Measurements from ENCODE around the gene PANX1. TPM values are rescaled to one million over a fixed set of nuclear protein-coding genes. Genes with fewer than 3 reads are reported as not detected.

PANX1 gene
- 59.3 TPM for total RNA-seq (2021; ENCODE audit: unreplicated experiment)
- 29.5 TPM for polyA plus RNA-seq (2012; ENCODE audit: insufficient read length)
- percentile 90 among the genes with signal in this experiment for Bru-seq, nascent RNA
- percentile 81 among the genes with signal in this experiment for BruChase-seq, experiment 1, labeled RNA remaining after a 2-hour chase
- BruChase-seq, experiment 2, labeled RNA remaining after a 6-hour chase, result percentile 88 among the genes with signal in this experiment
- long read RNA-seq, transcript PANX1-201 (5 exons, 2,769 nt), result major isoform, 79 of 105 reads
- long read RNA-seq, partial matches to known transcripts, result 9 of 105 reads
- long read RNA-seq, other reads (novel, unspliced or antisense), result 17 of 105 reads

GRCh38 chr11:94128746-94129511 is at the start of gene PANX1:
Gene PANX1, plus strand, starts transcription at chr11:94128841. Its CDS starts 472 bp downstream, at chr11:94129313.
- ChIA-PET CTCF (interaction anchor here (1.0 kb wide), 1 partner anchor 234 kb away, joined by 3 read pairs; no protein-coding TSS in a partner anchor), POLR2A (interaction anchor here (0.5 to 1.0 kb wide), 7 partner anchors 13 to 1050 kb away, joined by 3 to 5 read pairs (median 3); no protein-coding TSS in a partner anchor)
- H3K4me3 ChIP-seq (ENCODE audit: low read depth in 2 of 2, low read length in 2 of 2), result peak within 1 kb of the TSS; percentile 77 to 83
- BruUV-seq (replicated peaks), result no TSS peak
- DNase-seq (ENCODE audit: low read depth, low spot score), result no peak
- H3K36me3 ChIP-seq (ENCODE audit: control insufficient read depth, insufficient read depth, low read length), result no peaks in the 10 kb centered on the region
- no peaks in the 10 kb centered on the region for H3K9me3 ChIP-seq (ENCODE audit: control insufficient read depth, insufficient read depth, low read depth, low read length)
- peak; percentile 90 for ATAC-seq
- H3K4me1 ChIP-seq (ENCODE audit: control insufficient read depth, insufficient read depth, low read length), result peaks cover 44% of the 10 kb centered on the region
- intact Hi-C loops (cut with micrococcal nuclease; ENCODE audit: unreplicated experiment) (no loop called here), in situ Hi-C loops (cut with HindIII; ENCODE audit: low pct_unique_long_range_greater_than_20kb, low sequenced_read_pairs) (no loop called here)
- no peaks in the 10 kb centered on the region for H3K27me3 ChIP-seq (ENCODE audit: control insufficient read depth, insufficient read depth, low read length)
- peak within 1 kb of the TSS; percentile 80 for H3K27ac ChIP-seq (ENCODE audit: low read length)
- TF ChIP-seq POLR2AphosphoS5 (IDR thresholded peaks at IDR 0.05; ENCODE audit: low read depth, low read length), result peak; percentile 55; the same call in 1 of the 2 replicates
- TF ChIP-seq CTCF (IDR thresholded peaks at IDR 0.05), result no peak
- peak in 1 of 2 experiments; percentile 23; a peak in 1 of 4 replicates for TF ChIP-seq REST (IDR thresholded peaks at IDR 0.05; ENCODE audit: insufficient read depth in 1 of 2, low read depth in 2 of 2, low read length in 1 of 2)
- peak; percentile 55; the same call in 1 of the 2 replicates for TF ChIP-seq SIN3A (IDR thresholded peaks at IDR 0.05; ENCODE audit: borderline replicate concordance, insufficient read depth, low read depth, low read length)
- TF ChIP-seq TCF7L2 (IDR thresholded peaks at IDR 0.05; ENCODE audit: low read depth, low read length), result 0 out of 2 replicates have a peak, but pooled peaks have one; percentile 34

GRCh38 chr11:94084164-94084563 is 44.5 kb upstream of the PANX1 start:
- Histone ChIP-seq H3K4me3 (ENCODE audit: low read depth in 2 of 2, low read length in 2 of 2) (no peak overlapping the region), H3K36me3 (ENCODE audit: control insufficient read depth, insufficient read depth, low read length) (no peaks in the 10 kb centered on the region), H3K27ac (ENCODE audit: low read length) (no peak overlapping the region), H3K4me1 (ENCODE audit: control insufficient read depth, insufficient read depth, low read length) (no peaks in the 10 kb centered on the region), H3K9me3 (ENCODE audit: control insufficient read depth, insufficient read depth, low read depth, low read length) (no peaks in the 10 kb centered on the region), H3K27me3 (ENCODE audit: control insufficient read depth, insufficient read depth, low read length) (peaks cover 7% of the 10 kb centered on the region)
- in situ Hi-C loops (cut with HindIII; ENCODE audit: low pct_unique_long_range_greater_than_20kb, low sequenced_read_pairs), result no loop called here
- DNase-seq (ENCODE audit: low read depth, low spot score) (no peak), ATAC-seq (no peak)
- CTCF ChIA-PET, result no interaction called here
- intact Hi-C loops (cut with micrococcal nuclease; ENCODE audit: unreplicated experiment), result no loop called here
- POLR2A ChIA-PET, result no interaction called here
- TF ChIP-seq REST (IDR thresholded peaks at IDR 0.05; ENCODE audit: insufficient read depth in 1 of 2, low read depth in 2 of 2, low read length in 1 of 2) (no peak), TCF7L2 (IDR thresholded peaks at IDR 0.05; ENCODE audit: low read depth, low read length) (no peak), SIN3A (IDR thresholded peaks at IDR 0.05; ENCODE audit: borderline replicate concordance, insufficient read depth, low read depth, low read length) (no peak), POLR2AphosphoS5 (IDR thresholded peaks at IDR 0.05; ENCODE audit: low read depth, low read length) (no peak), CTCF (IDR thresholded peaks at IDR 0.05) (no peak)
- BruUV-seq (replicated peaks), result no TSS peak
